ENCODE measurements around the gene MRFAP1L1.
"Not testable (repeated sequence)": the region's sequence is repeated elsewhere in the genome, so short reads cannot be mapped to it uniquely, and the experiment has no call there.

MRFAP1L1 gene

DNA sequence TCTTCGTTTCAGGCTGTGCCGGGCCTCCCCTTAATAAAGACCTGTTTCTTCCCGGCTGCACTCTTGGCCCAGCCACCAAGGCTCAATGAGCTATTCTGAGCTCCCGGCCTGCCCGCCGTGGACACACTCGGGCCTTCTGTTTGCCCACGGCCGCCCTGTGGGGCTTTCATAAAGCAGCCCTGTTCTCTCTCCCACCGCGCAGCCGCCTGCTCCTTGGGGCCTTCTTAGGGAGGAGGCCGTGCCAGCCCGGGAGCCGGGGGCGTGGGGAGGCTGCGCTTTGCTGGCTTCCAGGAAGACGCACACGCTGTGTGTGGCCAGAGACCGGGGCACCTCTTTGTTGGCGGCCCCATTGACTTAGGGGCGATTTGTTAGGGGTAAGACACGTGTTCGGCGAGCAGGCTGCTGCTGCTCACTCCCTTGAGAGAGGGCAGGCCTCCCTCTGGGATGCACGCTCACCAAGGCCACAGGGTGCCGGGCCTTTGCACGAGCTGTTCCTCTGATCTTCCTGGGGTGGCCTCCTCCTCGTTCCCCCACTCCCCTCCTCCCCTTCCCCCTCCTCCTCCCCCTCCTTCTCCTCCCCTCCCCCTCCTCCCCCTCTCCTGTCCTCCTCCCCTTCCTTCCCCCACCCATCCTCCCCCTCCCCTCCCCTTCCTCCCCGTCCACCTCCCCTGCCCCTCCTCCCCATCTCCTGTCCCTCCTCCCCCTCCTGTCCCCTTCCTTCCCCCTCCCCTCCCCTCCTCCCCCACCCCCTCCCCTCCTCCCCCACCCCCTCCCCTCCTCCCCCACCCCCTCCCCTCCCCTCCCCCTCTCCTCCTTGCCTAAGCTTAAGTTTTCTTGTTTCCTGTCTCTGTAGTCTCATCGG lies 17.6 kb upstream of the MRFAP1L1 start:
- H3K27me3 ChIP-seq (ENCODE audit: insufficient read depth, low read length, poor library complexity) = no peaks in the 10 kb centered on the region
- no peaks in the 10 kb centered on the region for H3K4me1 ChIP-seq (ENCODE audit: insufficient read depth, low read length)
- no peaks in the 10 kb centered on the region for H3K79me2 ChIP-seq (ENCODE audit: insufficient read depth, low read length)
- H3K4me3 ChIP-seq (ENCODE audit: low read depth in 1 of 2, low read length in 2 of 2) = no peak overlapping the region
- H3K27ac ChIP-seq (ENCODE audit: low read length) = no peak overlapping the region
- DNase-seq (no peak), ATAC-seq (ENCODE audit: insufficient read depth, low read depth) (no peak)
- no peak overlapping the region for H3K9ac ChIP-seq (ENCODE audit: low read depth, low read length)
- no peak overlapping the region for H3K4me2 ChIP-seq (ENCODE audit: insufficient read depth, low read length)
- TF ChIP-seq, protein P1, sequence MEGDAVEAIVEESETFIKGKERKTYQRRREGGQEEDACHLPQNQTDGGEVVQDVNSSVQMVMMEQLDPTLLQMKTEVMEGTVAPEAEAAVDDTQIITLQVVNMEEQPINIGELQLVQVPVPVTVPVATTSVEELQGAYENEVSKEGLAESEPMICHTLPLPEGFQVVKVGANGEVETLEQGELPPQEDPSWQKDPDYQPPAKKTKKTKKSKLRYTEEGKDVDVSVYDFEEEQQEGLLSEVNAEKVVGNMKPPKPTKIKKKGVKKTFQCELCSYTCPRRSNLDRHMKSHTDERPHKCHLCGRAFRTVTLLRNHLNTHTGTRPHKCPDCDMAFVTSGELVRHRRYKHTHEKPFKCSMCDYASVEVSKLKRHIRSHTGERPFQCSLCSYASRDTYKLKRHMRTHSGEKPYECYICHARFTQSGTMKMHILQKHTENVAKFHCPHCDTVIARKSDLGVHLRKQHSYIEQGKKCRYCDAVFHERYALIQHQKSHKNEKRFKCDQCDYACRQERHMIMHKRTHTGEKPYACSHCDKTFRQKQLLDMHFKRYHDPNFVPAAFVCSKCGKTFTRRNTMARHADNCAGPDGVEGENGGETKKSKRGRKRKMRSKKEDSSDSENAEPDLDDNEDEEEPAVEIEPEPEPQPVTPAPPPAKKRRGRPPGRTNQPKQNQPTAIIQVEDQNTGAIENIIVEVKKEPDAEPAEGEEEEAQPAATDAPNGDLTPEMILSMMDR (IDR thresholded peaks at IDR 0.05; ENCODE audit: borderline replicate concordance, extremely low read depth, low read length, poor library complexity, severe bottlenecking) = no peak
- no peak for TF ChIP-seq EZH2 (IDR thresholded peaks at IDR 0.05; ENCODE audit: borderline replicate concordance, low read depth, low read length, severe bottlenecking)
- H3K36me3 ChIP-seq (ENCODE audit: insufficient read depth, low read length) = no peaks in the 10 kb centered on the region
- H2AFZ ChIP-seq (ENCODE audit: low read depth, low read length) = no peak overlapping the region
- H3K9me3 ChIP-seq (ENCODE audit: insufficient read depth, low read length, severe bottlenecking) = no peaks in the 10 kb centered on the region
- no peaks in the 10 kb centered on the region for H4K20me1 ChIP-seq (ENCODE audit: insufficient read depth, low read length)

DNA sequence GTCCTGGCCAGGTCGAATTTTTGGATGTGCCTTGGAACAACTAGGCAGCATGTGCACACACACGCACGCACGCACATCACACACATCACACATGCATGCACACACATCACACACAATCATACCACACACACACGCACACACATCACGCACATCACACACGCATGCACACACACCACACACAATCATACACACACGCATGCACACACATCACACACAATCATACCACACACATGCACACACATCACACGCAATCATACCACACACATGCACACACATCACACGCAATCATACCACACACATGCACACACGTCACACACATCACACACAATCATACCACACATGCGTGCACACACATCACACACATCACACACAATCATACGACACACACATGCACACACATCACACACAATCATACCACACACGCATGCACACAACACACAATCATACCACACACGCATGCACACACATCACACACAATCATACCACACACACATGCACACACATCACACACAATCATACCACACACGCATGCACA lies 15.8 kb upstream of the MRFAP1L1 start:
- not testable (repeated sequence) for H2AFZ ChIP-seq (ENCODE audit: low read depth, low read length); ATAC-seq (ENCODE audit: insufficient read depth, low read depth); H3K4me1 ChIP-seq (ENCODE audit: insufficient read depth, low read length); H4K20me1 ChIP-seq (ENCODE audit: insufficient read depth, low read length); H3K4me2 ChIP-seq (ENCODE audit: insufficient read depth, low read length); H3K36me3 ChIP-seq (ENCODE audit: insufficient read depth, low read length); H3K79me2 ChIP-seq (ENCODE audit: insufficient read depth, low read length); H3K4me3 ChIP-seq (ENCODE audit: low read depth in 1 of 2, low read length in 2 of 2); H3K9me3 ChIP-seq (ENCODE audit: insufficient read depth, low read length, severe bottlenecking); DNase-seq; H3K27me3 ChIP-seq (ENCODE audit: insufficient read depth, low read length, poor library complexity); H3K9ac ChIP-seq (ENCODE audit: low read depth, low read length); H3K27ac ChIP-seq (ENCODE audit: low read length)

DNA sequence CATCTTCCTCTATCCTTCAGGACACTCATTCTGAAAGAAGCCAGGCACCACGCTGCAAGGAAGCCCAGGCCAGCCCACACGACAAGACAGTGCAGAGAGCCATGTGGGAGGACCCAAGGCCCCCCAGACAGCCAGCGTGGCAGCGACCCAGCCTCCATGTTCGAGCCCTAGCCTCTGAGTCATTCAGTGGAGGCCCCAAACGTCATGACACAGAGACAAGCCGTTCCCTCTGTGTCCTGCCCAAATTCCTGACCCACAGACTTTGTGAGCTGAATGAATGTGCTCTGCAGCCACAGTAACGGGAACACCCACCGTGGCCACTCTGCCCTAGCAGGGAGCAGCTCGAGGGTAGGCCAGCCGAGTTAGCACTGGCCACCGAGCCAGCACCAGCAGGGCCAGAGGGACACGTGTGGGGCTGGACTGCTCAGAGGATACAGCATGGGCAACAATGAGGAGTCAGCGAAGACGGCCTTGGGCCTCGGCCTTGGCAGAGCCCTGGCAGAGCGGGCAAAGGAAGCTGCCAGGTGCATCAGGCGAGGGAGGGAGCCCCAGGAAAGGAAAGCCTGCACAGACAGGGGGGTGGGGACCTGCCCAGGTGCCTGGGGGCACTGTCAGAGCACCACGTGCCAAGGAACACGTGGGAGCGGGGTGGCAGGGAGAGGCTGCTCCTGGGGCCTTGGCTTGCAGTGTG lies 14.9 kb upstream of the MRFAP1L1 start:
- Histone ChIP-seq H3K9me3 (ENCODE audit: insufficient read depth, low read length, severe bottlenecking) (no peaks in the 10 kb centered on the region), H3K27ac (ENCODE audit: low read length) (no peak overlapping the region), H3K27me3 (ENCODE audit: insufficient read depth, low read length, poor library complexity) (no peaks in the 10 kb centered on the region), H2AFZ (ENCODE audit: low read depth, low read length) (no peak overlapping the region), H3K36me3 (ENCODE audit: insufficient read depth, low read length) (no peaks in the 10 kb centered on the region), H3K4me3 (ENCODE audit: low read depth in 1 of 2, low read length in 2 of 2) (no peak overlapping the region), H3K4me2 (ENCODE audit: insufficient read depth, low read length) (no peak overlapping the region), H3K9ac (ENCODE audit: low read depth, low read length) (no peak overlapping the region), H4K20me1 (ENCODE audit: insufficient read depth, low read length) (no peaks in the 10 kb centered on the region; the same call in 1 of the 2 replicates), H3K4me1 (ENCODE audit: insufficient read depth, low read length) (peaks cover 8% of the 10 kb centered on the region), H3K79me2 (ENCODE audit: insufficient read depth, low read length) (no peaks in the 10 kb centered on the region)
- TF ChIP-seq, protein P1 (IDR thresholded peaks at IDR 0.05; ENCODE audit: borderline replicate concordance, extremely low read depth, low read length, poor library complexity, severe bottlenecking) = no peak
- no peak for TF ChIP-seq EZH2 (IDR thresholded peaks at IDR 0.05; ENCODE audit: borderline replicate concordance, low read depth, low read length, severe bottlenecking)
- DNase-seq (no peak), ATAC-seq (ENCODE audit: insufficient read depth, low read depth) (no peak)

GRCh38 chr4:6723851-6724250 lies 14.2 kb upstream of the MRFAP1L1 start:
- DNase-seq (no peak), ATAC-seq (ENCODE audit: insufficient read depth, low read depth) (no peak)
- no peaks in the 10 kb centered on the region for H3K27me3 ChIP-seq (ENCODE audit: insufficient read depth, low read length, poor library complexity)
- H3K36me3 ChIP-seq (ENCODE audit: insufficient read depth, low read length) = no peaks in the 10 kb centered on the region
- H3K4me1 ChIP-seq (ENCODE audit: insufficient read depth, low read length) = peaks cover 8% of the 10 kb centered on the region
- H4K20me1 ChIP-seq (ENCODE audit: insufficient read depth, low read length) = peaks cover 7% of the 10 kb centered on the region
- no peak for TF ChIP-seq EZH2 (IDR thresholded peaks at IDR 0.05; ENCODE audit: borderline replicate concordance, low read depth, low read length, severe bottlenecking)
- TF ChIP-seq, protein P1 (IDR thresholded peaks at IDR 0.05; ENCODE audit: borderline replicate concordance, extremely low read depth, low read length, poor library complexity, severe bottlenecking) = no peak
- no peak overlapping the region for H3K9ac ChIP-seq (ENCODE audit: low read depth, low read length)
- H3K79me2 ChIP-seq (ENCODE audit: insufficient read depth, low read length) = no peaks in the 10 kb centered on the region
- H3K9me3 ChIP-seq (ENCODE audit: insufficient read depth, low read length, severe bottlenecking) = no peaks in the 10 kb centered on the region
- no peak overlapping the region for H3K4me2 ChIP-seq (ENCODE audit: insufficient read depth, low read length)
- no peak overlapping the region for H3K4me3 ChIP-seq (ENCODE audit: low read depth in 1 of 2, low read length in 2 of 2)
- H3K27ac ChIP-seq (ENCODE audit: low read length) = no peak overlapping the region
- no peak overlapping the region for H2AFZ ChIP-seq (ENCODE audit: low read depth, low read length)
